ENCODE results near the gene GGTLC1. TPM values are rescaled to one million over a fixed set of nuclear protein-coding genes. Genes with fewer than 3 reads are reported as not detected.
"Not testable (repeated sequence)": the region's sequence is repeated elsewhere in the genome, so short reads cannot be mapped to it uniquely, and the experiment has no call there.

Gene GGTLC1
- total RNA-seq, 1 experiment from 2014 or later = not detected

GRCh38 chr20:23985066-23985789 lies 3.4 kb downstream of the GGTLC1 start:
- H3K9me3 ChIP-seq (ENCODE audit: control insufficient read depth in 1 of 2, insufficient read depth in 1 of 2, low read depth in 1 of 2, low read length in 2 of 2); H3K9me2 ChIP-seq (ENCODE audit: insufficient read depth); H3K9ac ChIP-seq (ENCODE audit: low read length); H3K27me3 ChIP-seq (ENCODE audit: insufficient read depth, low read length); H3K4me2 ChIP-seq (ENCODE audit: low read length); ATAC-seq; H2AFZ ChIP-seq (ENCODE audit: low read depth, low read length, poor library complexity, severe bottlenecking); BruUV-seq (replicated peaks); H3K27ac ChIP-seq (ENCODE audit: low read depth, low read length); intact Hi-C loops (cut with micrococcal nuclease); RAD21 ChIA-PET (ENCODE audit: low non-redundant PET in 1 of 2, low total read pairs in 2 of 2, uncharacterized antibody in 2 of 2, unreplicated experiment in 2 of 2); H4K20me1 ChIP-seq (ENCODE audit: insufficient read depth); H3K4me3 ChIP-seq (replicated peaks in 1 of 2; ENCODE audit: low read depth in 1 of 2, low read length in 2 of 2); POLR2A ChIA-PET; CTCF ChIA-PET; H3K79me2 ChIP-seq (ENCODE audit: insufficient read depth, low read length); DNase-seq (ENCODE audit: low read depth, low spot score); H3K4me1 ChIP-seq (ENCODE audit: control insufficient read depth in 1 of 2, insufficient read depth in 2 of 2, low read length in 2 of 2); H3K36me3 ChIP-seq (ENCODE audit: control insufficient read depth in 1 of 2, insufficient read depth in 2 of 2, low read length in 2 of 2): not testable (repeated sequence)

DNA sequence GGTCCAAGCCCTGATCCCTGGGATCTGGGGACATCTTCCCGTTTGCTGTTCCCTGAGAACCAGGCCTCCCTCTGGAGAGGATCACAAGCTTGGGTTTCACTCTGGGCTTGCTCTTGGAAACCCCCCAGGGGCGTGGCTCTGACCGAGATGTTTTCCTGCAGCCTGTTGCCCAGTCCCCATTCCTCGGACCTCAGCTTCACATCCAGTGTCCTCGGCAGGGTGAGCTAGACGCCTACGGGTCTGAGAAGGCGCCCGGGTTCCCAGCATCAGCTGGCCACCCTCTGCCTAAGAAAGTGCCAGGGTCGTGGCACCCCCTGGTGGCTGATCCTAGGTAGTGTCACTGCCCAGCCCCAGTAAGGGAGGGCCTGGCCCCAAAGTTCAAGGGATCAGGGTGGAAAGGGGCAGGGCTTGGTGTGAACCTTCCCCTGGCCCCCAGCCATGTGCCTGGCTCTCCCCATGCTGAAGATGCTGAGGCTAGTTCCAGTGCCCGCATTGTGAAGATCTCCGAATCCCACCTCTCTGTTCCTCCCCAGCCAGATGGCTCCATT lies 4.0 kb downstream of the GGTLC1 start:
- H3K9me3 ChIP-seq (ENCODE audit: control insufficient read depth in 1 of 2, insufficient read depth in 1 of 2, low read depth in 1 of 2, low read length in 2 of 2); H3K36me3 ChIP-seq (ENCODE audit: control insufficient read depth in 1 of 2, insufficient read depth in 2 of 2, low read length in 2 of 2); POLR2A ChIA-PET; RAD21 ChIA-PET (ENCODE audit: low non-redundant PET in 1 of 2, low total read pairs in 2 of 2, uncharacterized antibody in 2 of 2, unreplicated experiment in 2 of 2); intact Hi-C loops (cut with micrococcal nuclease); CTCF ChIA-PET; H3K9ac ChIP-seq (ENCODE audit: low read length); H3K9me2 ChIP-seq (ENCODE audit: insufficient read depth); H4K20me1 ChIP-seq (ENCODE audit: insufficient read depth); H3K4me1 ChIP-seq (ENCODE audit: control insufficient read depth in 1 of 2, insufficient read depth in 2 of 2, low read length in 2 of 2); H3K79me2 ChIP-seq (ENCODE audit: insufficient read depth, low read length); H2AFZ ChIP-seq (ENCODE audit: low read depth, low read length, poor library complexity, severe bottlenecking); ATAC-seq; BruUV-seq (replicated peaks); H3K27me3 ChIP-seq (ENCODE audit: insufficient read depth, low read length); DNase-seq (ENCODE audit: low read depth, low spot score); H3K4me3 ChIP-seq (replicated peaks in 1 of 2; ENCODE audit: low read depth in 1 of 2, low read length in 2 of 2); H3K27ac ChIP-seq (ENCODE audit: low read depth, low read length); H3K4me2 ChIP-seq (ENCODE audit: low read length): not testable (repeated sequence)

DNA sequence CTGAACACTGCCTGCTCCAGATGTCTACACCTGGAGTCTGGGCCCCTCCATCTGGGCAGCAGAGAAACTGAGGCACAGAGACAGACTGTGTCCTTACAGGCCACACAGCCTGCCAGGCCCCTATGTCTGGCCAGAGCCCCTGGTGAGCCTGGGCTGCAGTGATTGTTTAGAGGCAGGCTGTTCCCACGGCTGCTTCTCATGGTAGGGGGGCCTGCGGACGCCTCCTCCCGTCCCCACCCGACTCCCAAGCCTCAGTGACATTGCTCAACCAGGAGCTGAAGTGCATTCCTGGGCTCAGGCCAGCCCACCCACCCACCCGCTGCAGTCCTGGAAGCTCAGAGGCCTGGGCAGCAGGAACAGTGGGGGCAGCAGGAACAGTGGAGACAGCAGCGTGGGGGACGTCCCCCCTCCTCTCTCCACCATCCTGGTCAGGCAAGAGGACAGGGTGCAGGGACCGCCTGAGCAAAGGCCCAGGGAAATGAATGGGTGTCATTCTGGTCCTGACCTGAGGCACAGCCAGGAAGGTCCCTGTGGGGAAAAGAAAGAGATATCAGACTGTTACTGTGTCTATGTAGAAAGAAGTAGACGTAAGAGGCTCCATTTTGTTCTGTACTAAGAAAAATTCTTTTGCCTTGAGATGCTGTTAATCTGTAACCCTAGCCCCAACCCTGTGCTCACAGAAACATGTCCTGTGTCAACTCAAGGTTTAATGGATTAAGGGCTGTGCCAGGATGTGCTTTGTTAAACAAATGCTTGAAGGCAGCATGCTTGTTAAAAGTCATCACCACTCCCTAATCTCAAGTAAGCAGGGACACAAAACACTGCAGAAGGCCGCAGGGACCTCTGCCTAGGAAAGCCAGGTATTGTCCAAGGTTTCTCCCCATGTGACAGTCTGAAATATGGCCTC lies 6.2 kb downstream of the GGTLC1 start:
- DNase-seq (ENCODE audit: low read depth, low spot score); intact Hi-C loops (cut with micrococcal nuclease); POLR2A ChIA-PET: not testable (repeated sequence)

DNA sequence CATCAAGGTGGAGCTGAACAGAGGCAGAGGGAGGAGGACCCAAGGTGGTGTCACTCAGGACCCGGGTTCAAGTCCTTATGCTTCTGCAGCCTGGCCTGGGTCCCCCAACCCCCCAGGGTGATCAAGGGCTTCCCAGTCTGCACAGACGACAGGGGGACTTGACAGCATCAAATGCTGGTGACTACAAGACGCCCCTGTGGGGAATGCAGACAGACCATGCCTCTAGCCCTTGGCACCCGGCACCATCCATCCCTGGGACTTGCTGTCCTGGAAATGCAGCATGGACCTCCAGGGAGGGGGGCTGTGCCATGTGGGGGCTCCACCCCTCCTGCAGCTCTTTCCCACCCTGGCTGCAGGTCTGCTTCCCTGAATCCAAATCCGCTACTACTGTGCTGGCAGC lies 7.1 kb downstream of the GGTLC1 start:
- H3K9ac ChIP-seq (ENCODE audit: low read length); H3K36me3 ChIP-seq (ENCODE audit: control insufficient read depth in 1 of 2, insufficient read depth in 2 of 2, low read length in 2 of 2); H3K79me2 ChIP-seq (ENCODE audit: insufficient read depth, low read length); intact Hi-C loops (cut with micrococcal nuclease); H4K20me1 ChIP-seq (ENCODE audit: insufficient read depth); DNase-seq (ENCODE audit: low read depth, low spot score); H3K27ac ChIP-seq (ENCODE audit: low read depth, low read length); RAD21 ChIA-PET (ENCODE audit: low non-redundant PET in 1 of 2, low total read pairs in 2 of 2, uncharacterized antibody in 2 of 2, unreplicated experiment in 2 of 2); BruUV-seq (replicated peaks); H3K4me2 ChIP-seq (ENCODE audit: low read length); H2AFZ ChIP-seq (ENCODE audit: low read depth, low read length, poor library complexity, severe bottlenecking); CTCF ChIA-PET; H3K4me3 ChIP-seq (replicated peaks in 1 of 2; ENCODE audit: low read depth in 1 of 2, low read length in 2 of 2); H3K4me1 ChIP-seq (ENCODE audit: control insufficient read depth in 1 of 2, insufficient read depth in 2 of 2, low read length in 2 of 2); H3K27me3 ChIP-seq (ENCODE audit: insufficient read depth, low read length); ATAC-seq; H3K9me3 ChIP-seq (ENCODE audit: control insufficient read depth in 1 of 2, insufficient read depth in 1 of 2, low read depth in 1 of 2, low read length in 2 of 2); POLR2A ChIA-PET; H3K9me2 ChIP-seq (ENCODE audit: insufficient read depth): not testable (repeated sequence)

More for the DNA sequence above, 6.2 kb downstream of the GGTLC1 start:
- H3K4me1 ChIP-seq (ENCODE audit: control insufficient read depth in 1 of 2, insufficient read depth in 2 of 2, low read length in 2 of 2); H4K20me1 ChIP-seq (ENCODE audit: insufficient read depth); H3K9ac ChIP-seq (ENCODE audit: low read length); BruUV-seq (replicated peaks); H3K27ac ChIP-seq (ENCODE audit: low read depth, low read length); CTCF ChIA-PET; H3K4me3 ChIP-seq (replicated peaks in 1 of 2; ENCODE audit: low read depth in 1 of 2, low read length in 2 of 2); H3K27me3 ChIP-seq (ENCODE audit: insufficient read depth, low read length); H3K9me2 ChIP-seq (ENCODE audit: insufficient read depth); H2AFZ ChIP-seq (ENCODE audit: low read depth, low read length, poor library complexity, severe bottlenecking); H3K9me3 ChIP-seq (ENCODE audit: control insufficient read depth in 1 of 2, insufficient read depth in 1 of 2, low read depth in 1 of 2, low read length in 2 of 2); H3K36me3 ChIP-seq (ENCODE audit: control insufficient read depth in 1 of 2, insufficient read depth in 2 of 2, low read length in 2 of 2); H3K4me2 ChIP-seq (ENCODE audit: low read length); ATAC-seq; H3K79me2 ChIP-seq (ENCODE audit: insufficient read depth, low read length); RAD21 ChIA-PET (ENCODE audit: low non-redundant PET in 1 of 2, low total read pairs in 2 of 2, uncharacterized antibody in 2 of 2, unreplicated experiment in 2 of 2): not testable (repeated sequence)
